H1 (cell line): Measurements from ENCODE around the gene ATP1A1. TPM values are rescaled to one million over a fixed set of nuclear protein-coding genes. Genes with fewer than 3 reads are reported as not detected.

Source experiments
- CTCF ChIA-PET: fragments of 300-600 bp; sonication (Branson Sonifier 250); formaldehyde crosslinking; loops from one replicate; lab custom pipeline; 2021; ENCODE audit not compliant: partially characterized antibody; lab: Charles Lee
- POLR2A ChIA-PET: fragments of 300-600 bp; sonication (Branson Sonifier 250); formaldehyde crosslinking; loops from one replicate; lab custom pipeline; 2021; ENCODE audit warnings: inconsistent platforms; ENCODE audit not compliant: partially characterized antibody; lab: Charles Lee
- DNase-seq, 2 experiments: peaks; one replicate each; pipeline versions ENCODE4 v3.0.0 to v3.0.0-alpha.2; 2010 to 2022; ENCODE audit warnings: low spot score in 2 of 2, low read depth in 1 of 2, mixed read lengths in 1 of 2
- FAIRE-seq: peaks from 2 replicates; lab custom pipeline; 2011; peaks lifted over from hg19 to GRCh38; lab: Jason Lieb, UNC
- H2AFZ ChIP-seq: 2 replicates; pipeline ENCODE4 v1.8.1; 2012; ENCODE audit warnings: low read length, inconsistent platforms
- H2AK5ac ChIP-seq: 2 replicates; pipeline ENCODE4 v1.6.1; 2013; ENCODE audit warnings: low read depth, low read length
- H2BK120ac ChIP-seq: replicated peaks from 2 replicates; pipeline ENCODE3; 2013; ENCODE audit warnings: low read depth, low read length, inconsistent platforms
- H2BK12ac ChIP-seq: 2 replicates; pipeline ENCODE4 v1.6.1; 2013; ENCODE audit warnings: low read depth, low read length
- H2BK15ac ChIP-seq: 2 replicates; pipeline ENCODE4 v1.6.1; 2013; ENCODE audit warnings: low read length
- H2BK20ac ChIP-seq: 2 replicates; pipeline ENCODE4 v1.6.1; 2013; ENCODE audit warnings: low read length
- H2BK5ac ChIP-seq: 2 replicates; pipeline ENCODE4 v1.6.1; 2013; ENCODE audit warnings: low read depth, low read length
- H3K14ac ChIP-seq: 2 replicates; pipeline ENCODE4 v1.6.1; 2013; ENCODE audit warnings: inconsistent platforms; ENCODE audit not compliant: insufficient read length
- H3K18ac ChIP-seq: 2 replicates; pipeline ENCODE4 v1.6.1; 2013; ENCODE audit warnings: low read length; ENCODE audit errors: extremely low read depth
- H3K23ac ChIP-seq: 2 replicates; pipeline ENCODE4 v1.6.1; 2013; ENCODE audit warnings: inconsistent platforms; ENCODE audit not compliant: insufficient read length
- H3K23me2 ChIP-seq: 2 replicates; pipeline ENCODE4 v1.6.1; 2013; ENCODE audit warnings: low read depth, low read length
- H3K27ac ChIP-seq: 2 replicates; pipeline ENCODE4 v1.6.1; 2011; ENCODE audit warnings: low read depth, low read length, inconsistent platforms
- H3K27me3 ChIP-seq, 4 experiments: replicated peaks in 1 of 4; 1 replicate in 1 of 4; 2 replicates in 3 of 4; pipeline versions ENCODE4 v1.6.1 to v1.8.1; 2011 to 2013; ENCODE audit warnings: low read length in 3 of 4, mild to moderate bottlenecking in 3 of 4, inconsistent platforms in 2 of 4, mixed read lengths in 2 of 4, moderate library complexity in 1 of 4; ENCODE audit not compliant: control insufficient read depth in 3 of 4, insufficient read depth in 3 of 4; ENCODE audit errors: extremely low read depth in 1 of 4
- H3K36me3 ChIP-seq, 4 experiments: 2 replicates each; pipeline versions ENCODE4 v1.6.1 to v1.8.1; 2011 to 2013; ENCODE audit warnings: mild to moderate bottlenecking in 4 of 4, low read length in 3 of 4, moderate library complexity in 2 of 4, control low read depth in 1 of 4, inconsistent platforms in 1 of 4; ENCODE audit not compliant: insufficient read depth in 4 of 4, control insufficient read depth in 2 of 4
- H3K4ac ChIP-seq: replicated peaks from 2 replicates; pipeline ENCODE3; 2013; ENCODE audit warnings: low read length, low read depth, mixed read lengths, inconsistent platforms; ENCODE audit not compliant: insufficient read length
- H3K4me1 ChIP-seq, 4 experiments: replicated peaks in 1 of 4; 1 replicate in 1 of 4; 2 replicates in 3 of 4; pipeline versions ENCODE4 v1.6.1 to v1.8.1; 2011 to 2013; ENCODE audit warnings: low read length in 3 of 4, inconsistent platforms in 2 of 4, mixed read lengths in 1 of 4; ENCODE audit not compliant: insufficient read depth in 4 of 4, control insufficient read depth in 3 of 4
- H3K4me2 ChIP-seq, 2 experiments: 2 replicates each; pipeline versions ENCODE4 v1.6.1 to v1.8.1; 2011 to 2013; ENCODE audit warnings: low read depth in 2 of 2, low read length in 2 of 2, control low read depth in 1 of 2, inconsistent platforms in 1 of 2, mild to moderate bottlenecking in 1 of 2; ENCODE audit not compliant: insufficient read depth in 1 of 2
- H3K4me3 ChIP-seq, 4 experiments: fragments of 200-600, 300-600 bp in 1 of 4; sonication (generic), shearing (Covaris generic), sonication (Bioruptor Twin) in 1 of 4; 2 replicates each; pipeline versions ENCODE4 v1.5.1 to v1.8.1; 2011 to 2016; ENCODE audit warnings: low read length in 4 of 4, low read depth in 3 of 4, control low read depth in 2 of 4, inconsistent platforms in 2 of 4, mild to moderate bottlenecking in 2 of 4, mixed read lengths in 1 of 4, moderate library complexity in 1 of 4; ENCODE audit not compliant: insufficient read depth in 2 of 4; ENCODE audit errors: extremely low read depth in 1 of 4
- H3K56ac ChIP-seq: replicated peaks from 2 replicates; pipeline ENCODE3; 2013; ENCODE audit warnings: low read depth, mild to moderate bottlenecking, mixed read lengths, low read length, inconsistent platforms; ENCODE audit not compliant: insufficient read length
- H3K79me1 ChIP-seq: 2 replicates; pipeline ENCODE4 v1.6.1; 2013; ENCODE audit warnings: low read depth, low read length, control low read depth
- H3K79me2 ChIP-seq, 2 experiments: 2 replicates each; pipeline versions ENCODE4 v1.6.1 to v1.8.1; 2012 to 2013; ENCODE audit warnings: low read length in 2 of 2, mild to moderate bottlenecking in 2 of 2, inconsistent platforms in 1 of 2; ENCODE audit not compliant: insufficient read depth in 2 of 2, control insufficient read depth in 1 of 2
- H3K9ac ChIP-seq, 4 experiments: replicated peaks in 1 of 4; 1 replicate in 1 of 4; 2 replicates in 3 of 4; pipeline versions ENCODE4 v1.6.1 to v1.8.1; 2011 to 2013; ENCODE audit warnings: low read depth in 3 of 4, low read length in 3 of 4, control low read depth in 2 of 4, mild to moderate bottlenecking in 2 of 4, moderate library complexity in 2 of 4, inconsistent platforms in 1 of 4; ENCODE audit errors: extremely low read depth in 1 of 4
- H3K9me3 ChIP-seq, 2 experiments: 2 replicates each; pipeline versions ENCODE4 v1.6.1 to v1.8.1; 2012 to 2013; ENCODE audit warnings: mild to moderate bottlenecking in 2 of 2, moderate library complexity in 2 of 2, control low read depth in 1 of 2, inconsistent platforms in 1 of 2, low read depth in 1 of 2, low read length in 1 of 2, mixed read lengths in 1 of 2; ENCODE audit not compliant: insufficient read depth in 2 of 2
- H4K20me1 ChIP-seq, 2 experiments: replicated peaks in 1 of 2; 2 replicates each; pipeline versions ENCODE3 to v1.8.1; 2011 to 2013; ENCODE audit warnings: inconsistent platforms in 2 of 2, low read length in 2 of 2, mild to moderate bottlenecking in 1 of 2; ENCODE audit not compliant: insufficient read depth in 2 of 2, control insufficient read depth in 1 of 2
- H4K5ac ChIP-seq: 2 replicates; pipeline ENCODE4 v1.6.1; 2013; ENCODE audit warnings: low read length, low read depth, mixed read lengths, inconsistent platforms; ENCODE audit not compliant: insufficient read length
- H4K8ac ChIP-seq: 2 replicates; pipeline ENCODE4 v1.8.0; 2013; ENCODE audit warnings: mild to moderate bottlenecking, moderate library complexity, low read length, inconsistent platforms; ENCODE audit not compliant: insufficient read depth; ENCODE audit errors: extremely low read depth
- H4K91ac ChIP-seq: replicated peaks from 2 replicates; pipeline ENCODE3; 2013; ENCODE audit warnings: low read length, mixed read lengths, inconsistent platforms; ENCODE audit not compliant: insufficient read length
- CHD2 ChIP-seq: IDR thresholded peaks from 2 replicates; pipeline ENCODE4 v1.6.1; 2012; ENCODE audit warnings: low read length, improper control_type of control experiment
- E2F6 ChIP-seq: IDR thresholded peaks from 2 replicates; pipeline ENCODE4 v1.6.1; 2012; ENCODE audit warnings: inconsistent platforms
- HDAC6 ChIP-seq: IDR thresholded peaks from one replicate; pipeline ENCODE4 v1.7.1; 2012; ENCODE audit warnings: low read depth, mild to moderate bottlenecking, inconsistent platforms, low read length, moderate library complexity
- KDM4A ChIP-seq: IDR thresholded peaks from one replicate; pipeline ENCODE4 v1.7.1; 2012; ENCODE audit warnings: low read depth, mild to moderate bottlenecking, moderate library complexity, low read length, inconsistent platforms; ENCODE audit not compliant: severe bottlenecking
- KDM5A ChIP-seq: fragments of 200-600 bp; IDR thresholded peaks from 2 replicates; pipeline ENCODE4 v1.7.1; 2012; ENCODE audit warnings: mild to moderate bottlenecking, low read length, inconsistent platforms, mixed read lengths
- PHF8 ChIP-seq: fragments of 200-600 bp; sonication (generic); conservative IDR thresholded peaks from 2 replicates; pipeline ENCODE4 v1.7.1; 2012; ENCODE audit warnings: low read depth, mild to moderate bottlenecking, inconsistent platforms, low read length, moderate library complexity
- POLR2AphosphoS5 ChIP-seq: IDR thresholded peaks from 2 replicates; pipeline ENCODE4 v1.6.1; 2011; ENCODE audit warnings: low read depth, low read length
- SAP30 ChIP-seq: fragments of 300-600 bp; sonication (generic); IDR thresholded peaks from 2 replicates; pipeline ENCODE4 v1.7.1; 2012; ENCODE audit warnings: low read length, moderate library complexity, mild to moderate bottlenecking, inconsistent platforms; ENCODE audit not compliant: insufficient read depth, insufficient replicate concordance
- SRF ChIP-seq: IDR thresholded peaks from 2 replicates; pipeline ENCODE4 v1.6.1; 2011; ENCODE audit warnings: mild to moderate bottlenecking, low read depth, low read length, moderate library complexity
- YY1 ChIP-seq: IDR thresholded peaks from 2 replicates; pipeline ENCODE4 v1.6.1; 2011; ENCODE audit warnings: low read depth, mild to moderate bottlenecking, low read length
- WGBS, 2 experiments: shearing (Covaris generic) in 1 of 2; methylation state at CpG; one replicate each; pipeline versions ENCODE4 v1.1.6 to v1.1.7; 2013 to 2015; ENCODE audit warnings: low lambda C conversion rate in 2 of 2, mixed read lengths in 2 of 2, inconsistent platforms in 1 of 2, low coverage in 1 of 2, missing lambda C conversion rate in 1 of 2; ENCODE audit not compliant: insufficient replicate concordance in 2 of 2, insufficient coverage in 1 of 2, insufficient read length in 1 of 2; ENCODE audit errors: extremely low coverage in 1 of 2, missing lambda C conversion rate in 1 of 2; 5-methylcytosine and 5-hydroxymethylcytosine counted together
- polyA plus RNA-seq, 7 experiments: library from polyadenylated mRNA; depleted of rRNA in 3 of 7; stranded (reverse) in 5 of 7; unstranded in 2 of 7; fragments of >200 nt in 5 of 7; fragments of 200-250 nt in 2 of 7; gene quantifications; 1 replicate in 5 of 7; 2 replicates in 1 of 7; 4 replicates in 1 of 7; pipeline versions ENCODE4 v1.2.1 to v1.2.3, GENCODE V29; 2011 to 2013; ENCODE audit warnings: missing spikeins in 2 of 7, mixed read lengths in 2 of 7
- total RNA-seq: library from RNA; stranded (reverse); fragmentation: NEBNext Ultra II Directional; extraction: Animal tissue kit (Norgen Biotek cat#: 25700); gene quantifications from 2 replicates; pipeline ENCODE4 v1.2.1, GENCODE V29; 2021

Gene ATP1A1
- total and polyA plus RNA-seq, 2 of the 8 experiments (the other 6 are each of a cell fraction or from before 2014, with no cell fraction given) = 222 to 325 TPM

DNA sequence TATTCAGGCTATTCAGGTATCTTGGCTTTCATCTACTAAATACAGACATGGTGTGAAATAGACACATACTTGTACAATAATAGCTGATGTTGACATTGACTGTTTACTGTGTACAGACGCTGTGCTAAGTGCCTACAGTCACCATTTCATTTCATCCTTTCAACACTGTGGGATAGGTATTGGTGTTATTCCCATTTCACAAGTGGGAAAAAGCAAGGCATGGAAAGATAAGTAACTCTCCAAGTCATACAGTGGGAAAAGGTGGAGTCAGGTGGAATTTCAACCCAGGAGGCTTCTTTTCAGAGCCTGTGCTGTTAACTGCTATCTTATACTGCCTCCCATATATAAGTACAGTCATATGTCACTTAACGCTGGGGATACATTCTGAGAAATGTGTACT lies 49.6 kb upstream of the ATP1A1 start:
- ChIA-PET CTCF (interaction anchor here (1.6 kb wide), 1 partner anchor 10 kb away, joined by 5 read pairs; no protein-coding TSS in a partner anchor), POLR2A (no interaction called here)
- no peak overlapping the region for H2BK120ac ChIP-seq

More for the DNA sequence above, 49.6 kb upstream of the ATP1A1 start:
- Histone ChIP-seq H3K23me2 (no peaks in the 10 kb centered on the region), H3K23ac (no peak overlapping the region), H3K9ac (no peak overlapping the region), H2BK15ac (no peak overlapping the region), H2BK12ac (no peak overlapping the region)
- WGBS, 2 experiments = 86% methylated on average over 2 of the region's 2 CpGs; no CpG with 5 or more reads in 1 of the 2 experiments
- no peak for FAIRE-seq
- TF ChIP-seq CHD2 (no peak), SAP30 (no peak), SRF (no peak), POLR2AphosphoS5 (no peak), E2F6 (no peak), YY1 (no peak), HDAC6 (no peak), PHF8 (no peak), KDM4A (no peak), KDM5A (no peak)
- TF ChIP-seq, all 59 proteins: peak for 0
- H3K4ac ChIP-seq = no peak overlapping the region
- no peak overlapping the region for H4K5ac ChIP-seq
- H2AFZ ChIP-seq = no peak overlapping the region
- no peak overlapping the region for H2BK5ac ChIP-seq
- H2BK20ac ChIP-seq = no peak overlapping the region
- no peak overlapping the region for H3K4me2 ChIP-seq
- no peaks in the 10 kb centered on the region for H4K20me1 ChIP-seq
- H3K36me3 ChIP-seq = no peaks in the 10 kb centered on the region
- H3K14ac ChIP-seq = no peak overlapping the region
- no peaks in the 10 kb centered on the region for H3K79me2 ChIP-seq
- H3K4me3 ChIP-seq = no peak overlapping the region
- H2AK5ac ChIP-seq = no peak overlapping the region
- no peaks in the 10 kb centered on the region for H3K4me1 ChIP-seq
- no peaks in the 10 kb centered on the region for H3K79me1 ChIP-seq
- H3K18ac ChIP-seq = no peak overlapping the region
- H3K27ac ChIP-seq = no peak overlapping the region
- H3K56ac ChIP-seq = no peak overlapping the region
- no peaks in the 10 kb centered on the region for H3K9me3 ChIP-seq
- H4K91ac ChIP-seq = no peak overlapping the region
- no peak for DNase-seq
- no peak overlapping the region for H4K8ac ChIP-seq
- no peaks in the 10 kb centered on the region for H3K27me3 ChIP-seq
